Left lung (tissue), 10 donors: ENCODE results near the gene TNP2. TPM values are rescaled to one million over a fixed set of nuclear protein-coding genes. Genes with fewer than 3 reads are reported as not detected.

Source experiments
- ATAC-seq: fragments of 200-7000 bp; cut with Tn5 transposase; one replicate; pipeline ENCODE4 v1.9.1; 2020; ENCODE audit warnings: moderate library complexity
- DNase-seq, 4 donors: peaks; one replicate each; pipeline ENCODE4 v3.0.0-alpha.2; 2013 to 2020
- H3K27ac ChIP-seq, 2 donors: fragments of 200-600 bp; sonication (generic) in 1 of 2; one replicate each; pipeline versions ENCODE4 v1.5.0 to v1.8.0; 2020 to 2021
- H3K27me3 ChIP-seq, 2 donors: fragments of 200-600 bp; sonication (generic) in 1 of 2; one replicate each; pipeline versions ENCODE4 v1.5.0 to v1.8.0; 2020 to 2021
- H3K36me3 ChIP-seq, 2 donors: fragments of 200-600 bp; sonication (generic) in 1 of 2; one replicate each; pipeline versions ENCODE4 v1.5.0 to v1.8.0; 2020 to 2021
- H3K4me1 ChIP-seq, 2 donors: fragments of 200-600 bp; one replicate each; pipeline ENCODE4 v1.8.0; 2021
- H3K4me3 ChIP-seq, 2 donors: fragments of 200-600 bp; sonication (generic) in 1 of 2; one replicate each; pipeline versions ENCODE4 v1.5.0 to v1.8.0; 2020 to 2021; ENCODE audit warnings: mild to moderate bottlenecking in 1 of 2
- H3K9me3 ChIP-seq, 2 donors: fragments of 200-600 bp; sonication (generic) in 1 of 2; one replicate each; pipeline versions ENCODE4 v1.5.0 to v1.8.0; 2020 to 2021
- intact Hi-C, 2 donors: fragments of 100-400 bp; cut with DNase I; formaldehyde crosslinking; loops; one replicate each; pipeline versions ENCODE4 v1.11.2 to v1.14.2; 2022
- polyA plus RNA-seq, 6 donors: library from polyadenylated mRNA; unstranded; fragments of 120-200 nt; gene quantifications; one replicate each; pipeline ENCODE4 v1.2.1, GENCODE V29; 2013; ENCODE audit not compliant: insufficient read length in 6 of 6
- total RNA-seq, 2 donors: library from RNA; stranded (reverse); fragmentation: NEBNext Ultra II Directional; extraction: Animal tissue kit (Norgen Biotek cat#: 25700); gene quantifications; one replicate each; pipeline ENCODE4 v1.2.1, GENCODE V29; 2021
- TF ChIP-seq, protein P1 (sequence below), 2 donors: fragments of 200-600 bp; sonication (generic) in 1 of 2; IDR thresholded peaks; one replicate each; pipeline versions ENCODE4 v1.5.0 to v1.8.0; 2021; ENCODE audit warnings: antibody characterized with exemption in 2 of 2
- donor health status: DM: no; HTN: yes; CAD: no.
- donor health status: DM: no; HTN: no; CAD: no.

TNP2 gene
- total and polyA plus RNA-seq, 8 donors, result not detected

- ATAC-seq, result no peak
- Histone ChIP-seq H3K4me1 (peaks cover 11 to 32% of the 10 kb centered on the region in 2 donors), H3K36me3 (peaks cover 0 to 31% of the 10 kb centered on the region in 2 donors), H3K27ac (no peak overlapping the region), H3K4me3 (no peak overlapping the region), H3K27me3 (peaks cover 0 to 7% of the 10 kb centered on the region in 2 donors), H3K9me3 (no peaks in the 10 kb centered on the region)
- intact Hi-C loops, result loop anchor here in 1 of 2 donors (10.0 kb wide), 1 partner anchor 136 kb away; no protein-coding TSS in a partner anchor
- TF ChIP-seq, protein P1, sequence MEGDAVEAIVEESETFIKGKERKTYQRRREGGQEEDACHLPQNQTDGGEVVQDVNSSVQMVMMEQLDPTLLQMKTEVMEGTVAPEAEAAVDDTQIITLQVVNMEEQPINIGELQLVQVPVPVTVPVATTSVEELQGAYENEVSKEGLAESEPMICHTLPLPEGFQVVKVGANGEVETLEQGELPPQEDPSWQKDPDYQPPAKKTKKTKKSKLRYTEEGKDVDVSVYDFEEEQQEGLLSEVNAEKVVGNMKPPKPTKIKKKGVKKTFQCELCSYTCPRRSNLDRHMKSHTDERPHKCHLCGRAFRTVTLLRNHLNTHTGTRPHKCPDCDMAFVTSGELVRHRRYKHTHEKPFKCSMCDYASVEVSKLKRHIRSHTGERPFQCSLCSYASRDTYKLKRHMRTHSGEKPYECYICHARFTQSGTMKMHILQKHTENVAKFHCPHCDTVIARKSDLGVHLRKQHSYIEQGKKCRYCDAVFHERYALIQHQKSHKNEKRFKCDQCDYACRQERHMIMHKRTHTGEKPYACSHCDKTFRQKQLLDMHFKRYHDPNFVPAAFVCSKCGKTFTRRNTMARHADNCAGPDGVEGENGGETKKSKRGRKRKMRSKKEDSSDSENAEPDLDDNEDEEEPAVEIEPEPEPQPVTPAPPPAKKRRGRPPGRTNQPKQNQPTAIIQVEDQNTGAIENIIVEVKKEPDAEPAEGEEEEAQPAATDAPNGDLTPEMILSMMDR (IDR thresholded peaks at IDR 0.05), result no peak
- no peak for DNase-seq
These were observed 18.2 kb downstream of the TNP2 start for GRCh38 chr16:11250786-11251524.

DNA sequence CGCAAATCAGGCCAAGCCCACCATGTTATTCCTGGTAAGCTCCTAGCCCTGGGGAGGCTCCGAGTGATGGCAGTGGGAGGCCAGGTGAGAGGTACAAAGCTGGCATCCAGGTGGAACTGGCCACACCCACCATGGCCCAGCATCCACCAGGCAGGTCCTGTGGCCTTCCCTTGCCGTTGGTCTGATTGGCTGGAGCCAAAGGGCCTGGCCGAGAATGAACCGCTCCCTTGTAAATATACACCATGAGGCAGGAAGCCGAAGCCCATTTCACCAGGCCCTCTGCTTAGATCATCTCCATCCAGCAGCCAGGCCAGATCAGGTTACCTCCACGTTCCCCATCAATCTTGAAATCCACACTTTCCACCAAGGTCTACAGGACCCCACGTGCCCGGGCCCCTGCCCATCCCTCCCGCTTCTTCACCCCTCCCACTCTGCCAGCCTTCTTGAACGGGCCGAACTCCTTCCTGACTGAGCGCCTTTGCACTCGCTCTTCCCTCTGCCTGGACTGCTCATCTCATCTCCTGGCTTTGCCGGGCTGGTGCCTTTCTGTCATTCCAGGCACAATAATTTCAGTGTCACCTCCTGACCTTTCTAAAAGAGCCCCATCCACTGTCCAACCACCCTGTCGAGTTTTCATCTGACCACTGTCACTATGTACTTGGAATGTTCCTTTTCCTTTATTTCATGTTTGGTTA, 18.9 kb downstream of the TNP2 start:
- H3K9me3 ChIP-seq, result no peaks in the 10 kb centered on the region
- intact Hi-C loops, result loop anchor here in 1 of 2 donors (10.0 kb wide), 1 partner anchor 135 kb away; no protein-coding TSS in a partner anchor

GRCh38 chr16:11249233-11250061, 19.7 kb downstream of the TNP2 start:
- TF ChIP-seq, protein P1 (IDR thresholded peaks at IDR 0.05), result no peak
- intact Hi-C loops, result loop anchor here in 1 of 2 donors (10.0 kb wide), 1 partner anchor 135 kb away; no protein-coding TSS in a partner anchor
- ATAC-seq, result no peak

More for the DNA sequence above, 18.9 kb downstream of the TNP2 start:
- Histone ChIP-seq H3K4me3 (no peak overlapping the region), H3K36me3 (peaks cover 0 to 31% of the 10 kb centered on the region in 2 donors), H3K27me3 (peaks cover 0 to 7% of the 10 kb centered on the region in 2 donors), H3K4me1 (peaks cover 11 to 32% of the 10 kb centered on the region in 2 donors), H3K27ac (no peak overlapping the region)
- DNase-seq (peak in 1 of 4 donors; percentile 54), ATAC-seq (no peak)
- TF ChIP-seq, protein P1 (IDR thresholded peaks at IDR 0.05), result no peak

DNA sequence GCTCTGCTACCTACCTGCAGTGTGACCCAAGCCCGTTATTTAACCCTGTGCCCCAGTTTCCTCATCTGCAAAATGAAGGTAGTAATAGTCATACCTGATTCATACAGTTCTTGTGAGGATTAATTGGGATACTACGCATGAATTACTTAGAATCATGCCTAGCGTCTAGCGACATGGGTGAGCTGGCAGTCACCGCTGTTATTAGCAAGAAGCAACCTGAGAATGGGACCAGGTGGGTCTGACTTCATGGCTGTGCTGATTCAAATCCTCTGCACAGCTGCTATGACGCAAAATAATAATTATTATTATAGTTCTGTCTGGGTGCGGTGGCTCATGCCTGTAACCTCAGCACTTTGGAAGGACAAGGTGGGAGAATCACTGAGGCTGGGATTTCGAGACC, 21.0 kb downstream of the TNP2 start:
- no peak for ATAC-seq
- TF ChIP-seq, protein P1 (IDR thresholded peaks at IDR 0.05), result no peak
- Histone ChIP-seq H3K27me3 (no peaks in the 10 kb centered on the region), H3K4me3 (no peak overlapping the region), H3K27ac (no peak overlapping the region), H3K36me3 (peaks cover 0 to 17% of the 10 kb centered on the region in 2 donors), H3K4me1 (peaks cover 2 to 13% of the 10 kb centered on the region in 2 donors), H3K9me3 (no peaks in the 10 kb centered on the region)
- intact Hi-C loops, result no loop called here
- peak in 1 of 4 donors; percentile 2 for DNase-seq

More at GRCh38 chr16:11249233-11250061, 19.7 kb downstream of the TNP2 start:
- peaks cover 0 to 25% of the 10 kb centered on the region in 2 donors for H3K36me3 ChIP-seq
- H3K27me3 ChIP-seq, result peaks cover 0 to under 1% of the 10 kb centered on the region in 2 donors
- no peak overlapping the region for H3K4me3 ChIP-seq
- DNase-seq, result peak in 1 of 4 donors; percentile 80
- H3K27ac ChIP-seq, result no peak overlapping the region
- H3K4me1 ChIP-seq, result peaks cover 11 to 26% of the 10 kb centered on the region in 2 donors
- no peaks in the 10 kb centered on the region for H3K9me3 ChIP-seq
